Peyer's patch (tissue), 4 donors: ENCODE measurements around the gene NTN1.

Experiments used
- CTCF ChIP-seq, 6 experiments: fragments of 450-650 bp in 4 of 6; fragments of 200-600 bp in 2 of 6; sonication (generic) in 1 of 6; IDR thresholded peaks; one replicate each; pipeline ENCODE4 v1.5.1; 2017 to 2019; ENCODE audit warnings: antibody characterized with exemption in 6 of 6, mild to moderate bottlenecking in 3 of 6, moderate library complexity in 1 of 6
- POLR2A ChIP-seq, 2 donors: fragments of 450-650 bp; IDR thresholded peaks; one replicate each; pipeline ENCODE4 v1.5.1; 2017; ENCODE audit warnings: antibody characterized with exemption in 2 of 2, mild to moderate bottlenecking in 2 of 2, moderate library complexity in 2 of 2

- TF ChIP-seq POLR2A (IDR thresholded peaks at IDR 0.05) (no peak), CTCF (IDR thresholded peaks at IDR 0.05) (no peak)
Observed at GRCh38 chr17:9064311-9064834, 43.1 kb downstream of the NTN1 start.
